GM04504 (cell line): Measurements from ENCODE around the gene CAMTA1.

ENCODE experiments used
- DNase-seq: peaks from one replicate; pipeline ENCODE4 v3.0.0-alpha.2; 2012; ENCODE audit warnings: low read depth

CAMTA1 gene

GRCh38 chr1:7576946-7577657 lies 791.8 kb downstream of the CAMTA1 start:
- DNase-seq = no peak

GRCh38 chr1:7578206-7578605 lies 793.0 kb downstream of the CAMTA1 start:
- no peak for DNase-seq

- DNase-seq = no peak
Observed at GRCh38 chr1:7579016-7579415, 793.8 kb downstream of the CAMTA1 start.

GRCh38 chr1:7579831-7580804 lies 794.9 kb downstream of the CAMTA1 start:
- no peak for DNase-seq

- peak; percentile 12 for DNase-seq
Observed at GRCh38 chr1:7580923-7581753, 795.9 kb downstream of the CAMTA1 start.

- DNase-seq = no peak
Observed at GRCh38 chr1:7581754-7582459, 796.7 kb downstream of the CAMTA1 start.

- DNase-seq = no peak
Observed at GRCh38 chr1:7582460-7582972, 797.3 kb downstream of the CAMTA1 start.

- DNase-seq = no peak
Observed at GRCh38 chr1:7583291-7584096, 798.2 kb downstream of the CAMTA1 start.

- DNase-seq = no peak
Observed at GRCh38 chr1:7584157-7584556, 798.9 kb downstream of the CAMTA1 start.

- no peak for DNase-seq
Observed at GRCh38 chr1:7584643-7585042, 799.4 kb downstream of the CAMTA1 start.

GRCh38 chr1:7585216-7585907 lies 800.1 kb downstream of the CAMTA1 start:
- DNase-seq = no peak

GRCh38 chr1:7586031-7586941 lies 801.0 kb downstream of the CAMTA1 start:
- DNase-seq = no peak

GRCh38 chr1:7587108-7587772 lies 802.0 kb downstream of the CAMTA1 start:
- no peak for DNase-seq

- no peak for DNase-seq
Observed at GRCh38 chr1:7587773-7588456, 802.7 kb downstream of the CAMTA1 start.

- DNase-seq = no peak
Observed at GRCh38 chr1:7588457-7588827, 803.2 kb downstream of the CAMTA1 start.

- DNase-seq = no peak
Observed at GRCh38 chr1:7589080-7589735, 804.0 kb downstream of the CAMTA1 start.

- DNase-seq = no peak
Observed at GRCh38 chr1:7589774-7590425, 804.6 kb downstream of the CAMTA1 start.
